Activated CD4-positive, alpha-beta T cell treated with anti-CD3 and anti-CD28 coated beads for 24 hours (primary cell): ENCODE results near the gene GRK5.
"Not testable (repeated sequence)": the region's sequence is repeated elsewhere in the genome, so short reads cannot be mapped to it uniquely, and the experiment has no call there.

Experiments
- DNase-seq, 2 donors: peaks; one replicate each; pipeline ENCODE4 v3.0.0-alpha.2; 2020; ENCODE audit warnings: low read depth in 2 of 2

The GRK5 gene

DNA sequence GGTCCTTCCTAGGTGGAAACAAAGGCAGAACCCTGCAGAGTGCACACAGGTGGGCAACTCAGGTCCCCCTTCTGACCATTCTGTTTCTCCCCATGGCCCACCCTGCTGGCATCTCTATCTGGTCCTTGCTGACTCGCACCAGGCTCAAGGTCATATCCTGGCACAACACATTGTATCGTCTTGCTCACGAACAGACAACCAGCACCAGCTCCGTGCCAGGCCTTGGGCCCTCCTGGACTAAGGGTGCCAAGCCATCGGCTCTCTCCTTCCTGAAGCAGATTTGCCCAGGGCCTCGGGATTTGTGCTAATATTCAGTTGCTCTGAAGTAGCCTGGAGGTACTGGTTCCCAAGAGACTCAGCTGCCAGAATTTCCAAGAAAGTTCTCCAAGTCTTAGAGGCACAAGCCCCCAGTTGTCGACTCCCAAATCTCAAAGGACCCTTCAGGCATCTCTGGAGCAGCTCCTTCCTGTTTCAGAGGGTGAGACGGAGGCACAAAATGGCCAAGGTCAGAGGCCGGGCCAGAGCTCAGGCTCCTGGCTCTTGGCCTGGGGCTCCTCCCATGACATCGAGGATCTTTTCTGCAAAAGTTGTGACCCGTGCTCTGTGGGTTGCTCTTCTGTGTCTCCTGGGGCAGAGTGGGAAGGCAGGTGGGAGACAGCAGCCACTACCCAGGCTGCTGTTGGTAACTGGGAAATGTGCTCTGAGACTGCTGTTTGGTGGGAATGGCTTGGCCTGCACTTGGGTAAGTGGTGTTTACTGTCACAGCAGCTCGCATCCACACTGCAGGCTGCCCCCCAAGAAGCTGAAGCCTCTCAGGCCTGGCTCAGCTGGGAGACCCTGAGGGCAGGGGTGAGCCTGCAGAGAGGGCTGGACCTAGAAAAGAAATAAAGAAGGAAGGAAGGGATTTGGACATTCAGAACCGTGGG is 213.8 kb downstream of the GRK5 start:
- DNase-seq = no peak

DNA sequence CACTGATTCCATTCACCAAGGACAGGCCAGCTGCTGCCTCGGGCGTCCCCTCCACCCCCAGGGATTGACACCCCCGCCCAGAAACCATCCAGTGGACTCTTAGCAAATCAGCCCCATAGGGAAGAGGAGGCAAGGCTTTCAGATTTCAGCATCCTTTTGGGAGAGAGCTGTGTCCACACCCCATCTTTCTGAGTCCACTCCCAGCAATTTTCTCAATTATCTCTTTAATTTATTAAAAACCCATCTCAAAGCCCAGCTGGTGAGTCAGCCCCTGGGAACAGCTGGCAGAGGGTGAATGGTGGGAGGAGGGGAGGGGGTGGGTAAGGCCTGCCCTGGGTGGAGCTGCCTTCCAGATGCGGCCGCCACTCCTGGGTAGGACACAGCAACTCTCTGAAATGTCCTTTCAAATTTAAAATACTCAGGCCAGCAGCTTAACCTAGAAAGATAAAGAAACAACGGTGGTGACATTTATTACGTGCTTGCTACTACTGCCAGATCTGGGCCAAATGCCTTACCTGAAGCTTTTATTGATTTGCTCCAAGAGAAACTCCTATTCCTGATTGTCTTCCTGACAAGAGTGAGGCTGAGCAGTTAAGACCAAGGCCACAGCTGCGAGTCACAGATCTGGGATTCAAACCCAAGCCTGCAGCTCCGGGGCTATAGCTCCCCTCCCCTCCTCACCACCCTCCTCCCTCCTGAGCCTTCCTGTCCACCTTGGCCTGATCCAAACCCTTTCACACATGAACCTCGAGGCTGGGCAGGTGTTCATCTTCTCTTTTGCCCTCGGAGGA is 214.7 kb downstream of the GRK5 start:
- no peak for DNase-seq

DNA sequence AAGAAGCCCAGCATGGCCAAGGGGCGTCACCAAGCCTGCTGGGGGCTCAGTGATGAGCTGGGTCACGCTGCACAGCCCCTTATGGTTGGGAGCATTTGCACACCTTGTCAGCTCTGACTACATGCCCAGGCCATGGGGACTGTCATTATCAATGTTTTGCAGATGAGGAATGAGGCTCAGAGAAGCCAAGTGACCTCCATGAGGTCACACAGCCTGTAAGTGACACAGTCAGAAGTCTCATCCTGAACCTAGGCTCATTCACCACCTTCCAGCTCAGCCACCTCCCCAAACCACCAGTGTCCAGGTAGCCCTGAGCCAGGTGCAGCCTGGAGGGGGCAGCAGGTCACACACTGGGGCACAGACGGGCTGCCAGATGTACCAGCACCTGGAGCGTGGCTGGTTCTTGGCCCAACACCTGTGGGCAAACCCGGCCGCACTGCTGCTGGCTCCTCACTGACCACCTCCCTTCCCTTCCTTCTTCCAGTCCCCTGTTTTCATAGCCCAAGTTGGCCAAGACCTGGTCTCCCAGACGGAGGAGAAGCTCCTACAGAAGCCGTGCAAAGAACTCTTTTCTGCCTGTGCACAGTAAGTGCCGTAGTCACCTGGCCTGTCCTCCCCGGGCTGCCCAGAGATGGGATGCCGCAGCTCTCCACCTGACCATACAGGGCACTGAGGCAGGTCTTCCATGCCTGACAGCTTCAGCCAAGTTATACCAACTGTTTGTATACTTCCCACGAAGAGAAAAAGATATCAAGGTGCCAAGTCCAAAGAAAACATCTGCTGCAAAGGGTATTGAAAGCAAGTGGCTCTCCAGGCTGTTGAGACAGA is 215.5 kb downstream of the GRK5 start:
- no peak for DNase-seq

DNA sequence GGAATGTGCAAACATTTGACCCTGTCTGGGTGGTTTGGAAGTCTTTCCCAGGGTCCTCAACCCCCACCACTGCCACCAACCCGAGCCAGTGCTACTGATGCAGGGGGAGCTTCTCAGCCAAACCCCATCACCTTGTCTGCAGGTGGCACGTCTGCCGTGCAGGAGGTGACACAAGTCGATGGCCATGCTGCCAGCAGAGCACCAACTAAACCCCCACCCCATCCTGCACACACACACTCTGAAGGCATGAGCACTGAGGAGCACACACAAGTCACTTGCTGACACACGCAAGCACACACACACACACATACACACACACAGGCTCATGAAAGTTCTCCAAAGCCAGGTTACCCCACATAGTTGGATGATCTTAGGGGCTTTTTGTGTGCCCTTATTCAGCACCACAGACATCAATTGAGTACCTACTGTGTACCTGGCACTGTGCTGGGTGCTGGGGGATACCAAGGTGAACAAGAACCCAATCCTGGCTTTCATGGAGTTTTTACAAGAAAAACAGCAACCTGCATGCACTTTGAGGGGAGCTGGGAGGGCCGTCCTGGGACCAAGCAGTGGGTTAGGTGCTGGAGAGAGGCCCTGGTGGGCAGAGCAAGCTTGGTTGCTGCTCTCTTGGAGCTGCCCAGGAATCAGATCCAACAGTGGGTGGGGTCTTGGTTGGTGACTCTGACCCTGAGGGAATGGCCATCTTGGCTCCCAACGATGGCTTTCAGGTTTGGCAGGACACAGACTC is 216.3 kb downstream of the GRK5 start:
- DNase-seq = no peak

DNA sequence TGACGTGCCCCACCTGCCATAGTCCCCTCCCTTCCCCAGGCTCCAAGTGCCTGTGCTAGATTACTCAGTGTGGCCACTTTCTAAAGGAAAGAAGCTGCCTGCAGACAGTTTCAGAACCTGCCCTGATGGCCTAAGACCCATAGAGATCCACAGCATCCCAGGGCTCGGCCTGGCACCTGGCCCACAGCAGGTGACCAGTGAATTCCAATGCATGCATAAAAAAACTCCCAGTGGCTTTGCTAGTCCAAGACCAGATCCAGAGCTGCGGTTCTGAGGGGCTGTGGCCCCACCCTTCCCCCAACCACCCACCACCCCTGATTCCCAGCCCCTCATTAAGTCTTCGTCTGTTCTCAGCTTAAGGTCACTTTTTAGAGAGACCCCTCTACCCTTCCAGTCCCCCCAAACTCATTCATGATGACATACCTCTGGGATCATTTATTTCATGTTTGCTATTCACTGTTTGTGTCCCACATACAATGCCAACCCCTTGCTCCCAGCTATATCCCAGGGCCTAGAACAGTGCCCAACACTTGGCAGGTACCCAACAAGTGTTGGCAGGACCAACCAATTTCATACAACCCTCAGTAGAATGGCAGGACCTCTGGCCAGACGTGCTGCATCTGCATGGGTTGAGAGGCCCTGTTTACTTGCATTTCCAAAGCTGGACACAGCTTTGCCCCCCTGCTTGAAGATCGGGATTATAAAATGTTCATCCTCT is 217.0 kb downstream of the GRK5 start:
- DNase-seq = no peak

DNA sequence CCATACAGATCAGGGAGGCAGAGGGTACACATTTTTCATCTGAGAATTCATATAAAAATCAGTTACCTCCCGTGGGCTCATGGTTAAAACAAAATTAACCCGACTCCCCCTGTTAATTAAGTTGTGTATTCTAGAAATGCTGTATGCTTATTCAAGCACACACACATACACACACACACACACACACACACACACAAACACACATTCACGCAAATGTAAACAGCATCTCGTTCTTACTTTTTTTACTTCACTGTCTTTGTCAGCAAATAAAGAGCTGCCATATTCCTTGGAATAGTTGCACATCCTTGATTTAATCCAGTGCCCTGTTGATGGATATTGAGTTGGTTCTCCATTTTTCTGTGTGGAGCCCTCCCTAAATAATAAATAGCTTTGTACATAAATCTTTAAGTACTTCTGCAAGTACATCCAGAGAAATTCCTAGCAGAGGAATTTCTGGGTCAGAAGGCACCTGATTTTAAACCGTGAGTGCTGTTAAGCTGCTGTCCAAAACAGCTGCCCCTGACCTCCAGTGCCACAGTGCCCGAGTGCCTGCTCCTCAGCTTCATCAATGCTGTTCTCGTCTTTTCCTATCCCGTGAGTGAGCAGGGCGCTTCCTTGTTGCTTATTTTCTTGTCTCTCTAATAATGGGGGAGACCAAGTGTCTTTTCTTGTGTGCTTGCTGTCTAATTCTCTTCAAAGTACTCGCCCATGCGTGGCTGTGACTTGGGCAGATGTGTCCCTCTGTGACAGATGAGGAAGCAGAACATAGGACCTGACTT is 217.9 kb downstream of the GRK5 start:
- DNase-seq = no peak

DNA sequence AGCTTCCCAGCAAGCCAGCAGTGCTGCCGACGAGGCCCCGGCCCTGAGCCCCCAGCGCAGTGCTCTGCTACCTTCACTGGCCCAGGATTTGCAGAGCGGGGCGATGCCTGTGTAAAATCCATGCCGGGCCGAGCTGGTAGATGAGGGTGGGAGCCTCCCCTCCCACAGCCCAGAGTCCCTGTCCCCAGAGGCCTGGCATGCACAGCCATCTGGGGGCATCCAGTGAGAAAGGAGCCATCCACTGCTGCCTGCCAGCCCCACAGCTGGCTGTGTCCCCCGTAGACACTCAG is 218.5 kb downstream of the GRK5 start:
- DNase-seq = no peak

DNA sequence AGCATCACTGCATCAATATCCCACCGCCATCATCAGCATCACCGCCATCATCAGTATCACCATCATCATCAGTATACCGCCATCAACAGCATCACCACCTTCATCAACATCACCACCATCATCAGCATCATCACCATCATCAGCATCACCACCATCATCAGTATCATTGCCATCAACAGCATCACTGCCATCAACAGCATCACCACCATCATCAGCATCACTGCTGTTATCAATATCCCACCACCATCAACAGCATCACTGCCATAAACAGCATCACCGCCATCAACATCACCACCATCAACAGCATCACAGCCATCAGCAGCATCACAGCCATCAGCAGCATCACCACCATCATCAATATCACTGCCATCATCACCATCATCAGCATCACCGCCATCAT is 219.3 kb downstream of the GRK5 start:
- DNase-seq = no peak

DNA sequence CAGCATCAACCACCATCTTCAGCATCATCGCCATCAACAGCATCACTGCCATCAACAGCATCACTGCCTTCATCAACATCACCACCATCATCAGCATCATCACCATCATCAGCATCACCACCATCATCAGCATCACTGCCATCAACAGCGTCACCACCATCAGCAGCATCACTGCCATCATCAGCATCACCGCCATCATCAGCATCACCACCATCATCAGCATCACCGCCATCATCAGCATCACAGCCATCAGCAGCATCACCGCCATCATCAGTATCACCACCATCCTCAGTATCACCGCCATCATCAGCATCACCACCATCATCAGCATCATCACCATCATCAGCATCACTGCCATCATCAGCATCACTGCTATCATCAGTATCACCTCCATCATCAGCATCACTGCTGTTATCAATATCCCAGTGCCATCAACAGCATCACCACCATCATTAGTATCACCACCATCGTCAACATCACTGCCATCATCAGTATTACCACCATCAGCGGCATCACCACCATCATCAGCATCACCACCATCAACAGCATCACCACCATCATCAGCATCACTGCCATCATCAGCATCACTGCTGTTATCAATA is 220.0 kb downstream of the GRK5 start:
- DNase-seq = no peak

DNA sequence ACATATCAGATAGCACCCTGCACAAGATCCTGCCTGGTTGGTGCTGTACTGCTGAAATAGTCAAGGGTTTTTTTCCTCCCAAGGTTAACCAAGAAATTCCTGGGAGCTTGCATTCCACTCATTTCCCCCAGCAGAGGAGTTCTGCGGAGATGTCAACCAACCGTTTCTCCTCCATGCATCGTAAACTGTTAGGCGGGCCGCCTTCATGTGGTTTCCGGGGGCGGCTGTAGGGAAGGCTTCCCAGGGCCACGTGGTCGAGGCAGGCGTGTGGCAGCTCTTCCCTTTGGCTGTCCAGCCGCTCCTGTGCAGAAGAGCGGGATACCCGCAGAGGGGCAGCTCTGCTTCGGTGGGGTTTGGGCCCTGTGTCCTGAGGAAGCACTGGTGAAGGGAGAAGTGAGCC is 221.4 kb downstream of the GRK5 start:
- no peak for DNase-seq

DNA sequence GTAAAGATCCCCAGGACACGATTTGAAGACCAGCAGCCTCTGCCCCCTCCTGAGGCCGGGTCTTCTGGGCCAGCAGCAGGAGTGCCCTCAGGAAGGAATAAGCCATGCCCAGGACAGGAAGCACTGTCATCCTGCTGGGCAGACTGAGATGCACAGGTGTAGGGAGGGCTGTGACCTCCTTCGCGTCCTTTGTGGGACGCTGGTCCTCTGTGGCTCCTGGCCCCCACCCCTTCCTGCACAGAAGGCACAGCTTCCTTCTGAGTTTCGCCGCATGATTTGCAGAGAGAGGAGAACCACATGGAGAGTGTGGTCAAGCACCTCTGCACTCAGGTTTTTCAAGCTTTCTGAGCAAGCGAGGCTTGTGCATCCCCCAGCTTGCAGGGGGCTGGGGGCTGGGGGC is 222.4 kb downstream of the GRK5 start:
- DNase-seq = no peak

DNA sequence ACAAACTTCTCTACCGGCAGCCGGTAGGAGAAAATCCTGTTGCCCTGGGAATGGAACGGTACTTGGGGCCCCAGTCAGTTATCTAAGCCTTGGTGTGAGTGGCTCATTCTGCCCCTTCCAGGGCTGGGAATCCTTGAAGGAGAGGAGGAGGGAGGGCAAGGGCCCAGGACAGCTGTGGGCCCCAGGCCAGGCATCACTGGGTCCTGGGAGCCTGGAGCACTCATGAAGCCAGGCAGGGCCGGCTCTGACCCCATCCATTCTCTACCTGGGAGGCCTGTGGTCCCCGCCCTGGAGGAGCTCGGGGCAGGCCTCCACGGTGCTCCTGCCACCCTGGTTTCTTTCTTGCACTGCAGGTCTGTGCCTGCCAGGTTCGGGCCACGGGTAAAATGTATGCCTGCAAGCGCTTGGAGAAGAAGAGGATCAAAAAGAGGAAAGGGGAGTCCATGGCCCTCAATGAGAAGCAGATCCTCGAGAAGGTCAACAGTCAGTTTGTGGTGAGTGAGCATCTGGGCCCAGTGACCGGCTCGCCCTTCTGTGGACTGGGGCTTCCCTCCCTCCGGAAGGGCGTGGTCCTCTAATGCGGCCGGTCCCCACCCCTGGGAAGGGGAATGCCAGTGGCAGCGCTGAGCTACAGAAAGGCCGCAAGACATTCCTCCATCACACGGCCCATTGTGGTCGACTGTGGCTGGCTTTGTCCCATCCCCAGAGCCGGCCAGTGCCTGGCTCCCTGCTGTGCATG is 223.8 kb downstream of the GRK5 start:
- DNase-seq = no peak

DNA sequence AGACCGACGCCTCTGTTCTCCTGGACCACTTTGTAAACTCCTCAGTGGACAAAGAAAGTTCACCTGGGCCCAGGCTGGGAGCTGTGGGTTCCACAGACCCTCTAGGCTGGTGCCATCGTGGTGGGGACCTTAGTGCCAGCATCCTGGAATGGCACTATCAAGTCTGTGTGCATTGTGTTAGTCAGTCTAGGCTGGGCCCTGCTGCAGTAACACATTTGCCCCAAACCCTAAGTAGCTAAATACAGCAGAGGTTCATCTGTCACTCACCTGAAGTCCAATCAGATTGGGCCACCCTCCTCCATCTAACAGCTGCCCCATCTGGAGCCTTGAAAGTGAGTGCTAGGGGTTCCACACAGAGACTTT is 224.4 kb downstream of the GRK5 start:
- DNase-seq = no peak

DNA sequence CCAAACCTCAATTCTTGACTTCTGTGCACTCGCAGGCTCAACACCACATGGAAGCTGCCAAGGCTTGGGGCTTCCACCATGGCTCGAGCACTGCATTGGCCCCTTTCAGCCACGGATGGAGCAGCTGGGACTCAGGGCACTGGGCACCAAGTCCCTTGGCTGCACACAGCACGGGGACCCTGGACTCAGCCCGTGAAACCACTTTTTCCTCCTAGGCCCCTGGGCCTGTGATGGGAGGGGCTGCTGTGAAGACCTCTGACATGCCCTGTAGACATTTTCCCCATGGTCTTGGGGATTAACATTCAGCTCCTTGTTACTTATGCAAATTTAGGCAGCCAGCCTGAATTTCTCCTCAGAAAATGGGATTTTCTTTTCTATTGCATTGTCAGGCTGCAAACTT is 227.6 kb downstream of the GRK5 start:
- DNase-seq = not testable (repeated sequence)

DNA sequence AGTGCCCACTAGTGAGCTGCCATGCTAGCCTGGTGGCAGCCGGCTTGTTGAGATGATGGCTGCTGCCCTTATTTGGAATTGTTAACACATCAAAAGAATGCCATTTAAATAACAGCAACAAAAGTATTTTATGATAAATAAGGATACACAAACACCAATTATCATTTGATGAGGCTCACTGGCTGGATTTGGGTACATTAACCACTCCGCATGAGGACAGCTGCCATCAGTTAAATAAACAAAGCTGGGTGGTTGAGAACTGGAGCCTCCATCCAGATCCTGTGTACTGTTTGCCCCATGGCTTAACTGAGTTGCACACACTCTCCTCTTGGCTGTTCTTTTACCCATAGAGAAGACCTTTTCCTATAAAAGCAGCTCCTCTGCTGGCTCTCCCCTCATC is 231.3 kb downstream of the GRK5 start:
- no peak for DNase-seq

DNA sequence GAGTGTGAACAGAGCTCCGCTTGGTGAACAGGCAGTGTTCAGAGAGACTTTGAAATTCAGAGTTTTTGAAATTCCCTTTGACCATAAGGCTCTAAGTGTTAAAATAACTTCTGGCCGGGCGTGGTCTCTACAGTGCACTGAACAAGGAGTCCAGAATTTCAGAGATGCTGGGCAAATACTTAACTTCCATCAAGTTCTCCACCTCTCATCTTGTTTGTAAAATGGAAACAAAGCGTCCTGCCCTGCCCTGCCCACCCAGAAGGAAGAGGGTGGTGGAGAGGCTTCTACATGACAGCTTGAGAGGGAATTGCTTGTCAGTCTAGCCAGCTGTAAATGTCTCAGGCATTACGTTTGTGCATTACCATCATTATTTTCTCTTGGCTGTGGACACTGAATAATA is 232.6 kb downstream of the GRK5 start:
- DNase-seq = no peak

DNA sequence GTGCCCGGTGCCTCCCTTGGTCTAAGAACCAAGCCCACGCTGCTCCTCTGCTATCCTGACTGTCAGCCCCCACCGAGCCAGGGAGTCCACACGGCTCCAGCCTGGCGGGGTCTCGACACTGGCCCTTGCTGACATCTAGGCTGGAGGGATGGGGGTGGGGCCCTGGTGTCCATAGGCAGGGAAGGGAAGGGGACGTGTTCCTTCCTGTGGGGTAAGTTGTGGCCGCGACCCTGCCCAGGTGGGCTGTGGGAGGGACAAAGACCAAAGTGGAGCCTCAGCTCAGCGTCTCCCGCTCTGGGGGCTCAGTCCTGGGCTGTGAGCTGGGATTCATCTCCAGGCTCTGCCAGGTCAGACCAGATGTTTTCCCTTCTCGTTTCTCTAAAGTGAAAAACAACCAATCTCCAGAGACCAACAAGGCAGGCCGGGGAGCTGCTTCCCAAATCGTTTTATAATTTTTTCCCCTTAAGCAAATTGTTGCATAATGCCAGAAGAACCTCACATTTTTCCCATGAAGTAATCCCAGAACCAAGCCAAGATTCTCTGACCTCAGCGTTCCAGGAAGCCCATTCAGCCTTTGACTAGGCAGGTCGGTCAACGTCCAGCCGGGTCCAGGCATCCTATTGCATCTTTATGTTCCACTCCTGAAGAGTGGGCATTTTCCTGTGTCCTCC is 233.9 kb downstream of the GRK5 start:
- no peak for DNase-seq

DNA sequence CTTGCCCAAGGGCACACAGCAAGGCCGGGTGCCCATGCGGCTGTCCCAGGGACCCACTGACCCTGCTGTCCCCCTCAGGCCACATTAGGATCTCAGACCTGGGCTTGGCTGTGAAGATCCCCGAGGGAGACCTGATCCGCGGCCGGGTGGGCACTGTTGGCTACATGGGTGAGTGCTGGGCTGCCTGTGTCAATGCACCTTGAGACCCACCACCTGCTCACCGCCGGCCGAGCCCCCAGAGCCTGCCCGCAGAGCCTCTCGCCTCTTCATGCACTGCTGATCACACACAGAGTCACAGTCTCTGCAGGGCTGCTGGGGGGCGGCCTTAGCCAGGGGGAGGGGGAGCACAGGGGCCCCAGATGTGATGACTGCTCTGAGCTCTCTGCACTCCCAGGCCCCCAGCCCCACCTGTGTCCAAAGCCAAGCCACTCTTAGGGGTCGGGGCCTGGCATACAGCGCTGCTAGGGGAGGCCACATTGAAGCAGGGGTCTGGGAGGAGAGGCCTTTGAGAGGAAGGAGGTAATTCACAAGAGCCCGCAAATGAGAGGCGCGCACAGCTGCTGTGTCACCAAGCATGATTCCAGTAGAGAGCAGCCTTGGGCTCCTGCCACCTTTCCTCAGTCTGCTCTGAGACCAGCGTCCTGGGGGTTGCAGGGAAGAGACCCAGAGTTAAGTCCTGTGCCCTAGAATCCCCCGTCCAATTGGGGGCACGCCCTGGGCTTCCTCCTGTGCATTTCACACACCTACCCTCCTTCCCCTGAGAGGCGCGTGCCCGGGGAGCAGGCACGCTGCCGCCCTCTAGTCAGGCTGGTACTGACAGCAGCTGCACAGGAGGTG is 234.8 kb downstream of the GRK5 start:
- no peak for DNase-seq
